ENCODE measurements around the gene POU2F3. TPM values are rescaled to one million over a fixed set of nuclear protein-coding genes. Genes with fewer than 3 reads are reported as not detected.

The POU2F3 gene
- total and polyA plus RNA-seq, 2 of the 8 experiments (the other 6 are each of a cell fraction or from before 2014, with no cell fraction given) = 1.0 to 2.1 TPM

- peaks cover 0 to 16% (median 5%) of the 10 kb centered on the region in 4 experiments for H3K4me1 ChIP-seq (replicated peaks in 1 of 4; ENCODE audit: control insufficient read depth in 3 of 4, insufficient read depth in 4 of 4, low read length in 3 of 4)
- H4K91ac ChIP-seq (replicated peaks; ENCODE audit: insufficient read length, low read length) = no peak overlapping the region
- DNase-seq (ENCODE audit: low read depth in 1 of 2, low spot score in 2 of 2) = no peak
- no peaks in the 10 kb centered on the region for H3K79me1 ChIP-seq (ENCODE audit: low read depth, low read length)
- H3K4me3 ChIP-seq (ENCODE audit: extremely low read depth in 1 of 4, insufficient read depth in 2 of 4, low read depth in 3 of 4, low read length in 4 of 4) = no peak overlapping the region
- ChIA-PET POLR2A (ENCODE audit: partially characterized antibody) (interaction anchor here (1.1 to 2.2 kb wide), 2 partner anchors 9 to 12 kb away, joined by 3 to 6 read pairs; partner anchors contain the start of gene POU2F3), CTCF (ENCODE audit: partially characterized antibody) (interaction anchor here (0.7 to 41.2 kb wide), 13 partner anchors 10 to 455 kb away, joined by 3 to 1412 read pairs (median 4); partner anchors contain the start of gene POU2F3)
- no peaks in the 10 kb centered on the region for H4K20me1 ChIP-seq (replicated peaks in 1 of 2; ENCODE audit: control insufficient read depth in 1 of 2, insufficient read depth in 2 of 2, low read length in 2 of 2)
- H2BK20ac ChIP-seq (ENCODE audit: low read length) = no peak overlapping the region
- no peak overlapping the region for H3K23ac ChIP-seq (ENCODE audit: insufficient read length)
- peak overlapping the region; percentile 62; the same call in 1 of the 2 replicates for H2BK15ac ChIP-seq (ENCODE audit: low read length)
- H3K9me3 ChIP-seq (ENCODE audit: insufficient read depth in 2 of 2, low read depth in 1 of 2, low read length in 1 of 2) = no peaks in the 10 kb centered on the region
- no peak overlapping the region for H4K5ac ChIP-seq (ENCODE audit: insufficient read length, low read depth, low read length)
- 0 out of 2 replicates have a peak overlapping the region, but pooled peaks have one; percentile 21 for H2BK12ac ChIP-seq (ENCODE audit: low read depth, low read length)
- H2BK5ac ChIP-seq (ENCODE audit: low read depth, low read length) = no peak overlapping the region; the same call in 1 of the 2 replicates
- no peak overlapping the region for H4K8ac ChIP-seq (ENCODE audit: extremely low read depth, insufficient read depth, low read length)
- no peak overlapping the region for H2BK120ac ChIP-seq (replicated peaks; ENCODE audit: low read depth, low read length)
- 0 out of 2 replicates have a peak overlapping the region, but pooled peaks have one; percentile 26 for H2AFZ ChIP-seq (ENCODE audit: low read length)
- H3K4me2 ChIP-seq (ENCODE audit: insufficient read depth in 1 of 2, low read depth in 2 of 2, low read length in 2 of 2) = peak overlapping the region in 1 of 2 experiments; percentile 14; a peak in 2 of 4 replicates
- H3K36me3 ChIP-seq (ENCODE audit: control insufficient read depth in 2 of 4, insufficient read depth in 4 of 4, low read length in 3 of 4) = no peaks in the 10 kb centered on the region
- TF ChIP-seq SAP30 (IDR thresholded peaks at IDR 0.05; ENCODE audit: insufficient read depth, insufficient replicate concordance, low read length) (no peak), GTF2F1 (IDR thresholded peaks at IDR 0.05; ENCODE audit: borderline replicate concordance, low read depth, low read length) (no peak), EP300 (IDR thresholded peaks at IDR 0.05; ENCODE audit: borderline replicate concordance in 1 of 2, low read depth in 2 of 2, low read length in 2 of 2) (peak in 1 of 2 experiments; percentile 17; a peak in 1 of 3 replicates), E2F6 (IDR thresholded peaks at IDR 0.05) (peak; percentile 64), YY1 (IDR thresholded peaks at IDR 0.05; ENCODE audit: low read depth, low read length) (no peak), ZNF274 (IDR thresholded peaks at IDR 0.05; ENCODE audit: borderline replicate concordance, extremely low read depth, low read length) (no peak), TEAD4 (IDR thresholded peaks at IDR 0.05; ENCODE audit: low read depth, low read length) (0 out of 2 replicates have a peak, but pooled peaks have one; percentile 4), CREB1 (IDR thresholded peaks at IDR 0.05) (no peak), MAX (IDR thresholded peaks at IDR 0.05) (peak; percentile 59; the same call in 1 of the 2 replicates), EGR1 (IDR thresholded peaks at IDR 0.05; ENCODE audit: borderline replicate concordance, low read depth, low read length) (no peak)
- 0 out of 2 replicates have a peak overlapping the region, but pooled peaks have one; percentile 31 for H3K27ac ChIP-seq (ENCODE audit: low read depth, low read length)
- H3K9ac ChIP-seq (replicated peaks in 1 of 4; ENCODE audit: extremely low read depth in 1 of 4, low read depth in 3 of 4, low read length in 3 of 4) = no peak overlapping the region
- 56% methylated on average over 9 of the region's 9 CpGs; no CpG with 5 or more reads in 1 of the 2 experiments for WGBS, 2 experiments (ENCODE audit: extremely low coverage in 1 of 2, insufficient coverage in 1 of 2, insufficient read length in 1 of 2, insufficient replicate concordance in 2 of 2, low coverage in 1 of 2, low lambda C conversion rate in 2 of 2, missing lambda C conversion rate in 1 of 2)
- no peak overlapping the region for H3K4ac ChIP-seq (replicated peaks; ENCODE audit: insufficient read length, low read depth, low read length)
- no peak overlapping the region; the same call in 1 of the 2 replicates for H2AK5ac ChIP-seq (ENCODE audit: low read depth, low read length)
- no peak overlapping the region for H3K56ac ChIP-seq (replicated peaks; ENCODE audit: insufficient read length, low read depth, low read length)
- no peak overlapping the region for H3K14ac ChIP-seq (ENCODE audit: insufficient read length)
- peak overlapping the region; percentile 33; the same call in 1 of the 2 replicates for H3K18ac ChIP-seq (ENCODE audit: extremely low read depth, low read length)
- no peak for FAIRE-seq
- no peaks in the 10 kb centered on the region for H3K23me2 ChIP-seq (ENCODE audit: low read depth, low read length)
- H3K79me2 ChIP-seq (ENCODE audit: control insufficient read depth in 1 of 2, insufficient read depth in 2 of 2, low read length in 2 of 2) = no peaks in the 10 kb centered on the region
- no peaks in the 10 kb centered on the region for H3K27me3 ChIP-seq (replicated peaks in 1 of 4; ENCODE audit: control insufficient read depth in 3 of 4, extremely low read depth in 1 of 4, insufficient read depth in 3 of 4, low read length in 3 of 4)
These were observed 8.8 kb downstream of the POU2F3 start for GRCh38 chr11:120248551-120249278.
